KOPT-K1 (cell line): ENCODE results near the gene CFAP91.

Experiments
- H3K27ac ChIP-seq: fragments of 200-600 bp; sonication (generic); 2 replicates; pipeline ENCODE4 v1.5.1; 2016; ENCODE audit warnings: antibody characterized with exemption, mild to moderate bottlenecking, low read depth, low read length; ENCODE audit not compliant: poor library complexity, severe bottlenecking
- H3K36me3 ChIP-seq: fragments of 200-600 bp; sonication (generic); 2 replicates; pipeline ENCODE4 v1.5.1; 2017; ENCODE audit warnings: antibody characterized with exemption, mild to moderate bottlenecking, low read length, moderate library complexity; ENCODE audit not compliant: insufficient read depth
- H3K9me3 ChIP-seq: fragments of 200-600 bp; sonication (generic); 2 replicates; pipeline ENCODE4 v1.5.1; 2017; ENCODE audit warnings: antibody characterized with exemption, low read length, mild to moderate bottlenecking; ENCODE audit not compliant: insufficient read depth, poor library complexity, severe bottlenecking

CFAP91 gene

DNA sequence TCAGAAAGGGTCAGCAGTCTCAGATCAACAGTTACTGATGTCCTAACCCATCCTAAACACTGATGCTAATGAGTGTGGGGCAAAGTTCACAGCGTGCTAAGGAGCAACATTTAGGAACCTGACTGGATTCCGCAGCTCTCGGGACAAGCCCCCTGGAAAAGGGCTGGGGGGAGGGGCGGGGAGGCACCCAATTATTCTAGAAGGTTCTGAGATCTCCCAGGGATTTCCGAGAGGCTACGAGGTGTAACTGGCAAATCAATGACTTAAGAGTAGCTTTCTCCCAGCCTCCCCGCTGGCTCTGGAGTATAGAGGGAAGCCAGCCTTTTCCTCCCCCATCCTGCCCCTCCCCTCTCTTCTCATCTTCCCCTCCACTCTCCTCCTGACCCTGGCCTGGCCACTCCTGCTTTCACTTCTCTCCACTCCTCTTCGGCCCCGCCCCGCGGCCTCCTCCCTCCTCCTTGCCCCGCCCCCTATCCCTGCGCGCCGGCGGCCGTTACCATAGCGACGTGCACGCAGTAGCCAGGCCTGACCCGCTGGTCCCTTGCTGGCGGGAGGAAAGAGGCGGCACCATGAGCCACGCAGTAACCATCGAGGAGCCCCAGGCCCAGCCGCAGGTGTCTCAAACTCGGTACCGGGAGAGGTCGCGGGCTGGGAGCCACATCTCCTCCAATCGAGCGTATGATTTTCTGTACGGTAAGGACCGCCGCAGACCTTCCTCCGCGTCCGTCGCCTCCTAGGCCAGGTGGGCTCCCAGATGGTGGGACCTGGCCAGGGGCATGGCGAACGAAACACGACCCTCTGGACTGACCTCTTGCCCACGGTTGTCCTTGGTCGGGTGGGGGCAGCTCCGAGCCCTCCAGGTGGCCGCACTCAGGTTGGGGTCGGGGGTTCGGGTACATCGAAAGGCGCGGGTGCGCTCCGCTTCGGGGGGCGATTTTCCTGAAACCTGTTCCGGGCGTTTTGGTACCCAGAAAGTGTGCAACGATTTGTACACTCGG is at the start of gene CFAP91:
TSS of gene CFAP91 (plus strand) at position 493 of the 998 bp plus-strand sequence. CDS start at position 570, 77 bp downstream.
- Histone ChIP-seq H3K27ac (no peak within 1 kb of the TSS), H3K9me3 (peaks cover 10% of the 10 kb centered on the region), H3K36me3 (no peaks in the 10 kb centered on the region)

- no peaks in the 10 kb centered on the region for H3K9me3 ChIP-seq
- no peaks in the 10 kb centered on the region for H3K36me3 ChIP-seq
- no peak overlapping the region for H3K27ac ChIP-seq
These were observed 48.9 kb upstream of the CFAP91 start for GRCh38 chr3:119653876-119654275.

GRCh38 chr3:119657887-119658702 is 44.7 kb upstream of the CFAP91 start:
- Histone ChIP-seq H3K9me3 (no peaks in the 10 kb centered on the region), H3K27ac (no peak overlapping the region), H3K36me3 (no peaks in the 10 kb centered on the region)

- H3K36me3 ChIP-seq = no peaks in the 10 kb centered on the region
- H3K27ac ChIP-seq = no peak overlapping the region
- H3K9me3 ChIP-seq = no peaks in the 10 kb centered on the region
These were observed 43.8 kb upstream of the CFAP91 start for GRCh38 chr3:119658994-119659393.

DNA sequence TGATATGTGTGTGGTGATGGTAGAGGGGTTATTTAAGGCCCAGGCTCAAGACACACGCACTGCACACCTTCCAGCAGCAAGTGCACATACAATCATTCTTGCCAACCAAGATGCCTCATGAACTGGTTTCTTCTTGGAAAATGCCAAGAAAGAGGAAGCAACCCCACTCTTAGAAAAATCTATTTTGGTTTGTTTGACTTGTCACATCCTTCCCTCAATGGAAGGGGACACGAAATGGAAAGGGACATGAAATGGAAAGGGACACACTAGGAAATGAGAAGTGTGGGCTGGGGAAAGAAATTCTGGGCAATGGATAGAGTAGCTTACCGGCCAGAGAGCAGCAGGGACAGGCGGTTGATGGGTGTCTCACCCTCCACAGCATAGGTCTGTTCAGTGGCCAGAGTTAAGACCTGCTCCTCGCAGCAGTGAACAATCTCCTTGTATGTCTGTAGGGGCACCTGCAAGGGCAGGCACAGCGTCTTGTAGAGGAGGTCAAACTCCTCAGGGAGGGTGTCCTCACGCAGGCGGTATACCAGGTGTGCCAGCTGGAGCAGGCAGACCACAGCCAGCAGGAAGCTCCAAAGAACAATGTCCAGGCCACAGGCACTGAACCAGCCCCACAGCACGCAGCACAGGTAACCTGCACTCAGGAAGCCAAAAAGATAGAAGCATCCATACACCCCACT is 43.1 kb upstream of the CFAP91 start:
- Histone ChIP-seq H3K9me3 (no peaks in the 10 kb centered on the region), H3K27ac (no peak overlapping the region), H3K36me3 (no peaks in the 10 kb centered on the region)

- Histone ChIP-seq H3K36me3 (0 out of 2 replicates have a peak, but pooled peaks cover under 1% of the 10 kb centered on the region), H3K27ac (no peak within 1 kb of the TSS), H3K9me3 (no peaks in the 10 kb centered on the region)
These were observed 42.1 kb upstream of the CFAP91 start, which contains the start of gene POPDC2 for GRCh38 chr3:119660474-119661440. TSS of gene POPDC2 (minus strand) at chr3:119660589. CDS start at chr3:119660423, 166 bp downstream.

GRCh38 chr3:119662604-119663373 is 40.0 kb upstream of the CFAP91 start:
- Histone ChIP-seq H3K27ac (no peak overlapping the region), H3K36me3 (peaks cover 21% of the 10 kb centered on the region)

GRCh38 chr3:119663885-119664284 is 38.9 kb upstream of the CFAP91 start:
- Histone ChIP-seq H3K9me3 (no peaks in the 10 kb centered on the region), H3K36me3 (peaks cover 31% of the 10 kb centered on the region), H3K27ac (no peak overlapping the region)

More at GRCh38 chr3:119662604-119663373, 40.0 kb upstream of the CFAP91 start:
- H3K9me3 ChIP-seq = no peaks in the 10 kb centered on the region

DNA sequence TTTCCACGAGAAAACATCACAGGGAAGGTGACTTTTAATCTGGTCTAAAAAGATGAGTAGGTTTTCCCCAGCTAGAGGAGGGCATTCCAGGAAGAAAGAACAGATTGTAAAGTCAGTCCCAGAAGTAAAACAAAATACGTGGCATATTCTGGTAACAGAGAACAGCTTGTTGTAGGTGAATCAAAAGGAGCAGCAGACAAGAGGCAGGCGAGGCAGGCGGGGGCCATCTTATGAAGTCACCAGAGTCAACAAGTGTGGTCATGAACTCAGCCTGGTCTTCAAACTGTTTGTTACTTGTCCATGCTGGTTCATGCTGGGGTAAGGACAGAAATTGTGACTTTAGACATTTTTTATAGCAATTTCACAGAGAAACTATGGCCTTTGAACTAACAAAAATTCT is 38.5 kb upstream of the CFAP91 start:
- Histone ChIP-seq H3K36me3 (peaks cover 35% of the 10 kb centered on the region), H3K9me3 (no peaks in the 10 kb centered on the region), H3K27ac (no peak overlapping the region)

DNA sequence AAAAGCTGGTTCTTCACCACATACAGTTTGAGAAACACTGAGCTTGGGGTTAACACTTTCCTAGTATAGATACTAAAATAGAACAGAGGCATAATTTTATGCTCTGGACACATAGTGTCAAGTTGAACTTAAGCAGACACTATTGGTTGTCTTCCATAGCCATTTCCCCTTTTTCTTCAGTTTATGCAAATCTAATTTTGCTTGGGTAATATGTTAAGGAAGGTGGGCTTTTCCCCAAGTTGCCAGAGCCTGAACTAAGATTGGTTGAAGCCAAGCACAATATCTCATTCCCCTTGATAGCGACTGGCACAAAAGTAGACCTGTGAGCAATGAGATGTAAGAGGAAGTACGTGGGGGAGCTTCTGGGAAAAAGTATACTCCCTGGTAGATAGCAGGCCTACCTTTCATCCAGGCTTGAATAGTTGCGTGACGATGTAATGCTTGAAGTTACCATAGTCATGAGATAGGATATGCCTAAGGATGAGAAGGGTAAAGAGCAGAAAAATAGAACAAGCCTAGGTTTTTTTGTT is 37.9 kb upstream of the CFAP91 start:
- Histone ChIP-seq H3K27ac (no peak overlapping the region), H3K36me3 (peaks cover 40% of the 10 kb centered on the region), H3K9me3 (no peaks in the 10 kb centered on the region)

DNA sequence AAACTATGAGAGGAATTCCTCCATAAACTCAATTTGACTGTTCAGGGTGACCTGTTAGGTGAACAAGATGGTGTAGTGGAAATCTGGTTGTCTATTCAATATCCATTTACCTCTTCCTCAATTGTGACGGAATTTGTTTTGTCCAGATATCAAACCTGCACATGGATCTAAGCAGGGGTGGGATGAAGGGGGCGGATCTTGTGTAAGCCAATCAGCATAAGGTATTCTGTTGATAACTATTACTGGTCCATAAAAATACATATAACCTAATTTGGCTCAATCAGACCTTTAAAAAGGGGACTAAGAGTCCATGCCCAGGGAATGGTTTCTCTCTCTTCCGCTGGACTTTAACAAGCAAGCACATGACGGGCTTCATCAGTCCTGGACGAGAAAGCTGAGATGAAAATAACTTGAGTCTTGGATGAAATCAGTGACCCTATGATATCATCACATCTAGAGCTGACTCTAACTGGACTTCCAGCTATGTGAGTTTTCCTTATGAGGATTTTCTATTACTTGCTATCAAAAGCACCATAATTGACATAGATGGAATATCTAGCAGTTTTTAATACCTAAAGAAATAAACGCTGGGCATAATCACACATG is 36.8 kb upstream of the CFAP91 start:
- no peaks in the 10 kb centered on the region for H3K9me3 ChIP-seq
- H3K27ac ChIP-seq = no peak overlapping the region
- H3K36me3 ChIP-seq = peaks cover 52% of the 10 kb centered on the region

GRCh38 chr3:119669906-119670570 is 32.8 kb upstream of the CFAP91 start:
- H3K27ac ChIP-seq = no peak overlapping the region
- no peaks in the 10 kb centered on the region for H3K9me3 ChIP-seq
- H3K36me3 ChIP-seq = peaks cover 90% of the 10 kb centered on the region
